CD4-positive, alpha-beta T cell (primary cell): ENCODE results near the gene GABRA4. TPM values are rescaled to one million over a fixed set of nuclear protein-coding genes. Genes with fewer than 3 reads are reported as not detected.

Experiments
- ATAC-seq: fragments of 200-7000 bp; cut with Tn5 transposase; one replicate; pipeline ENCODE4 v1.10.0; 2022; ENCODE audit warnings: mild to moderate bottlenecking; ENCODE audit not compliant: poor library complexity
- CTCF ChIA-PET: fragments of 350-600 bp; sonication (Branson Sonifier 250); formaldehyde crosslinking; loops from one replicate; lab custom pipeline; 2021; ENCODE audit warnings: antibody characterized with exemption, inconsistent platforms; lab: Charles Lee
- POLR2A ChIA-PET: fragments of 350-600 bp; sonication (Branson Sonifier 250); formaldehyde crosslinking; loops from one replicate; lab custom pipeline; 2021; ENCODE audit warnings: antibody characterized with exemption, inconsistent platforms; lab: Charles Lee
- DNase-seq, 14 experiments: peaks; one replicate each; pipeline ENCODE4 v3.0.0-alpha.2; 2013 to 2020; ENCODE audit warnings: mixed read lengths in 2 of 14
- H3K27ac ChIP-seq, 2 donors: one replicate each; pipeline versions ENCODE4 v1.5.1 to v1.7.0; 2013; ENCODE audit warnings: low read length in 2 of 2, low read depth in 1 of 2, mild to moderate bottlenecking in 1 of 2
- H3K27me3 ChIP-seq, 2 experiments: 1 replicate in 1 of 2; 2 replicates in 1 of 2; pipeline versions ENCODE4 v1.6.1 to v1.7.0; 2013; ENCODE audit warnings: low read length in 2 of 2, control low read depth in 1 of 2, mild to moderate bottlenecking in 1 of 2, moderate library complexity in 1 of 2; ENCODE audit not compliant: insufficient read depth in 2 of 2, control insufficient read depth in 1 of 2
- H3K36me3 ChIP-seq: one replicate; pipeline ENCODE4 v1.6.1; 2013; ENCODE audit warnings: low read length, control low read depth; ENCODE audit not compliant: insufficient read depth
- H3K4me1 ChIP-seq: one replicate; pipeline ENCODE4 v1.6.1; 2013; ENCODE audit warnings: low read length, control low read depth; ENCODE audit not compliant: insufficient read depth
- H3K4me3 ChIP-seq: one replicate; pipeline ENCODE4 v1.5.1; 2013; ENCODE audit warnings: mild to moderate bottlenecking, low read length, moderate library complexity
- H3K9me3 ChIP-seq, 2 experiments: 1 replicate in 1 of 2; 2 replicates in 1 of 2; pipeline versions ENCODE4 v1.6.1 to v1.7.0; 2013; ENCODE audit warnings: low read length in 2 of 2, mild to moderate bottlenecking in 2 of 2, control low read depth in 1 of 2, moderate library complexity in 1 of 2; ENCODE audit not compliant: control insufficient read depth in 1 of 2, insufficient read depth in 1 of 2
- H3K27ac Mint-ChIP-seq: one replicate; pipeline ENCODE4 v1.8.0; 2020; ENCODE audit warnings: mixed read lengths
- H3K27me3 Mint-ChIP-seq: one replicate; pipeline ENCODE4 v1.8.0; 2021; ENCODE audit warnings: mixed read lengths
- H3K36me3 Mint-ChIP-seq: one replicate; pipeline ENCODE4 v1.8.0; 2021; ENCODE audit warnings: low read depth, mixed read lengths
- H3K4me1 Mint-ChIP-seq: one replicate; pipeline ENCODE4 v1.8.0; 2021; ENCODE audit warnings: low read depth, mixed read lengths
- H3K4me3 Mint-ChIP-seq: one replicate; pipeline ENCODE4 v1.8.0; 2020; ENCODE audit warnings: mild to moderate bottlenecking, mixed read lengths
- H3K9me3 Mint-ChIP-seq: one replicate; pipeline ENCODE4 v1.8.0; 2020; ENCODE audit warnings: mixed read lengths
- CTCF ChIP-seq: fragments of 200-600 bp; IDR thresholded peaks from one replicate; pipeline ENCODE4 v1.8.0; 2022; ENCODE audit warnings: antibody characterized with exemption, mild to moderate bottlenecking
- intact Hi-C, 2 experiments: fragments of 100-400 bp; cut with DNase I in 1 of 2; cut with micrococcal nuclease in 1 of 2; formaldehyde crosslinking; loops; one replicate each; pipeline versions ENCODE4 v1.15.1 to v1.9.0; 2023 to 2025; cut with DNase I, micrococcal nuclease
- total RNA-seq, 174 experiments: library from RNA in 2 of 174; stranded (reverse) in 2 of 174; gene quantifications; one replicate each; pipeline ENCODE4 v1.2.3 and lab custom pipeline; 2021 to 2026

GABRA4 gene
- total RNA-seq, 2 experiments from 2014 or later: not detected

DNA sequence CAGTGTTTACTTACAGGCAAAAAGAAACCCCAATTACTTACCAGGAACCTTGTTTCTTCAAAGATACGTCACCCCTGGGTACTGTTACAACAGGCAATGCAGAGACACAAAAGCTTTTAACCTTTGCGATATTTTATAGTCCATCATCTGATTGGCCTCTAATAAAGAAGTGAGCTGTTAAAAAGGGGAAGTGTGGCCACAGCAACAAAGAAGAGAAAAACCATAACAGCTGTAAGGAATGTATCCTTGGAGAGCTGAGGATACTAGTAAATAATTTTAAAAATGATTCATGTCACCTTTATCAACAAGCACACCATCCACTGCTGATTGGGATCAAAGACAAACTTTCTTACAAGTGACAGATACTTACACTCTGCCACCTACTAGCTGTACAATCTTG is 14.1 kb downstream of the GABRA4 start:
- H3K36me3 Mint-ChIP-seq: no peaks in the 10 kb centered on the region
- ChIA-PET CTCF (interaction anchor here (1.6 kb wide), 1 partner anchor 9 kb away, joined by 4 read pairs; no protein-coding TSS in a partner anchor), POLR2A (no interaction called here)
- Histone ChIP-seq H3K4me1 (no peaks in the 10 kb centered on the region), H3K27me3 (peaks cover 0 to 3% of the 10 kb centered on the region in 2 experiments), H3K9me3 (no peaks in the 10 kb centered on the region), H3K4me3 (no peak overlapping the region), H3K27ac (no peak overlapping the region), H3K36me3 (no peaks in the 10 kb centered on the region)
- DNase-seq (no peak), ATAC-seq (no peak)
- TF ChIP-seq CTCF: no peak
- H3K27me3 Mint-ChIP-seq: peaks cover 16% of the 10 kb centered on the region
- no peaks in the 10 kb centered on the region for H3K9me3 Mint-ChIP-seq
- intact Hi-C loops: no loop called here
- no peak overlapping the region for H3K4me3 Mint-ChIP-seq
- H3K27ac Mint-ChIP-seq: no peak overlapping the region
- no peaks in the 10 kb centered on the region for H3K4me1 Mint-ChIP-seq

- Histone ChIP-seq H3K27me3 (peaks cover 0 to 3% of the 10 kb centered on the region in 2 experiments), H3K4me1 (no peaks in the 10 kb centered on the region), H3K4me3 (no peak overlapping the region), H3K36me3 (no peaks in the 10 kb centered on the region), H3K27ac (no peak overlapping the region), H3K9me3 (no peaks in the 10 kb centered on the region)
- TF ChIP-seq CTCF: no peak
- CTCF ChIA-PET: no interaction called here
- DNase-seq (no peak), ATAC-seq (no peak)
- Mint-ChIP-seq H3K27ac (no peak overlapping the region), H3K27me3 (peaks cover 16% of the 10 kb centered on the region), H3K36me3 (no peaks in the 10 kb centered on the region), H3K4me3 (no peak overlapping the region), H3K4me1 (no peaks in the 10 kb centered on the region), H3K9me3 (no peaks in the 10 kb centered on the region)
- POLR2A ChIA-PET: no interaction called here
- intact Hi-C loops: no loop called here
Measured at GRCh38 chr4:46977245-46977644, 16.1 kb downstream of the GABRA4 start.

DNA sequence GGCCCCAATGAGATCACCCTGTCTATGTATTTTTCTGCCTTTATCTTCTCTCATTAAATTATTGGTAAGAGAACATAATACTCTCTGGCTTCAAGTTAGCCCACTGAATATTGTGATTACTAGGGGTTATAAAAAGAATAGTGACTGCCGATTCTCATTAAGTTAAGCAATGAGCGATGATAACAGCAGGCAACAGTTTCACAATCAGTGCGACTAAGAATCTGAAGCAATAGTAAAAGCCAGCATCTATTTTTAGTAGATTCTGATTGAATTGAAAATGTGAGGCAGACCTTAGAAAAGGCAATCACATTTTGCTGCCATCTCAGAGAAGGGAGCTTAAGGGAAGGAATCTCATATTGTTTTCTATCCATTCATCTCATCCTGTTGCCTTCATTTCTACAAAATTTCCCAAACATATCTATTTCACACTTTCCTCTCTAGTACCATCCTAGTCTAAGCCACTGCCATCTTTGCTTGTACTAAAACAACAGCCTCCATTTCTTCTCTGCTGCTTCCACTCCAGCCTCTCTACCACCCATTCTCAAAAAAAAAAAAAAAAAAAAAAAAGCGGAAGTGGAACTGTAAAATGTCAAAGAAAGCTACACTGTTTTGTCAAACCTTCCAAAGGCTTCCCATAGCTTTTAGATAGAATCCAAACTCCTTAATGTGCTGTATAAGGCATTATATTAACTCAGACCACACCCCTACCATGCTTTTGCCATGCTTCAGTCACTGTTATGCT is 17.4 kb downstream of the GABRA4 start:
- no peak overlapping the region for H3K4me3 ChIP-seq
- DNase-seq: no peak
- no peak overlapping the region for H3K4me3 Mint-ChIP-seq
- H3K9me3 Mint-ChIP-seq: no peaks in the 10 kb centered on the region
- no peak overlapping the region for H3K27ac ChIP-seq
- intact Hi-C loops: no loop called here
- peaks cover 16% of the 10 kb centered on the region for H3K27me3 Mint-ChIP-seq
- ChIA-PET CTCF (no interaction called here), POLR2A (no interaction called here)
- no peaks in the 10 kb centered on the region for H3K36me3 Mint-ChIP-seq
- no peaks in the 10 kb centered on the region for H3K36me3 ChIP-seq
- TF ChIP-seq CTCF: no peak
- H3K27ac Mint-ChIP-seq: no peak overlapping the region
- no peaks in the 10 kb centered on the region for H3K4me1 ChIP-seq
- peaks cover 0 to 3% of the 10 kb centered on the region in 2 experiments for H3K27me3 ChIP-seq
- no peak for ATAC-seq
- H3K4me1 Mint-ChIP-seq: no peaks in the 10 kb centered on the region
- no peaks in the 10 kb centered on the region for H3K9me3 ChIP-seq
